ENCODE data around the gene SCO2.
"Not testable (repeated sequence)": the region's sequence is repeated elsewhere in the genome, so short reads cannot be mapped to it uniquely, and the experiment has no call there.

Gene SCO2

DNA sequence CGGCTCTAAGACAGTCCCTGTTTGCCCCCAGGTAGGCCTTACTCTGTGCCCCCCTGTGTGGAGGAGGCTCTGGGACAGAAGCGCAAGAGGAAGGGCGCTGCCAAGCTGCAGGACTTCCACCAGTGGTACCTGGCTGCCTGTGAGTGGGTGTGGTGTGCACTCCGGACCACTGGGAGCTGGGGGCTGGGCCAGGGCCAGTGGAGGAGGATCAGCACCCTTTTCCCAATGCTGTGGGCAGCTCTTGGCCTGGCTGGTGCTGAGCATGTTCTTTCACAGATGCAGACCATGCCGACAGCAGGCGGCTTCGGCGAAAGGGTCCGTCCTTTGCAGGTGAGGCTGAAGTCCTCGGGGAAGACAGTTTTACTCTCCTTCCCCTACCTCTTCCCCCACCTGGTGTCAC, 3.7 kb downstream of the SCO2 start:
- peaks cover 2 to 22% (median 19%) of the 10 kb centered on the region in 4 experiments for H3K4me1 ChIP-seq (ENCODE audit: control extremely low read depth in 1 of 4, control insufficient read depth in 4 of 4, insufficient read depth in 4 of 4, low read length in 3 of 4)
- no peak overlapping the region for H3K27ac ChIP-seq (ENCODE audit: insufficient read depth in 1 of 2, low read depth in 1 of 2, low read length in 2 of 2, poor library complexity in 1 of 2, severe bottlenecking in 2 of 2)
- H3K27me3 ChIP-seq (replicated peaks in 2 of 5; ENCODE audit: control insufficient read depth in 4 of 5, insufficient read depth in 5 of 5, low read length in 4 of 5): no peaks in the 10 kb centered on the region
- CTCF ChIA-PET: no interaction called here
- no peak for DNase-seq
- H3K4me3 ChIP-seq (ENCODE audit: control insufficient read depth in 1 of 7, extremely low read depth in 1 of 7, insufficient read depth in 4 of 7, low read depth in 2 of 7, low read length in 6 of 7): no peak overlapping the region
- H3K9me3 ChIP-seq (ENCODE audit: control extremely low read depth in 1 of 5, control insufficient read depth in 4 of 5, insufficient read depth in 2 of 5, low read depth in 1 of 5, low read length in 4 of 5): no peaks in the 10 kb centered on the region
- 98% methylated on average over 9 of the region's 10 CpGs for WGBS (ENCODE audit: insufficient coverage)
- H3K36me3 ChIP-seq (ENCODE audit: control insufficient read depth in 4 of 4, insufficient read depth in 4 of 4, low read length in 3 of 4): peaks cover 2 to 66% (median 49%) of the 10 kb centered on the region in 4 experiments
- POLR2A ChIA-PET: interaction anchor here (1.4 kb wide), 1 partner anchor 13 kb away, joined by 5 read pairs; the partner anchor contains the start of genes LMF2 and NCAPH2

DNA sequence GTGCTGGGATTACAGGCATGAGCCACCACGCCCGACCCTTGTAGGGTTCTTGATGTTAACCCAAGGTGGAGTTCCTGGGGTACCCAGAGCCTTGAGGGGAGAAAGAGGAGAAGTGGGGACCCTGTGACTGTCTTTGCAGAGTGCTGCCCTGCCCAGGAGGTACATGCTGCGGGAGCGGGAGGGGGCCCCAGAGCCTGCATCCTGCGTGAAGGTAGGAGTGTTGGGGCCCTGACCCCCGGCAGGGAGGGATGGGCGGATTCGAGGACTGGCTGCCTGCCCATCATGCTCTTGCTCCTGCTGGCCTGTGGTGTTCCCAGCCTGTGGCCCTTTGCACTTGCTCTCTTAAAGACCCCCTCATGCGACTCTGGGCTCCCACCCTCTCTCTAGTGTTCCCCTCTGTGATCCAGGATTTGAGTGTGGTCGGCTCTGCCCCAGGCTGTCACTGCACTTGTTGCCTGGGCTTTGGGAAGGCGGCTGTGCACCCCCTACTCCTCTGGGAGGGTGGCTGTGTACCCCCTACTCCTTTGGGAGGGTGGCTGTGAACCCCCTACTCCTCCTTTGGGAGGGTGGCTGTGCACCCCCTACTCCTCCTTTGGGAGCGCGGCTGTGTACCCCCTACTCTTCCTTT, 4.5 kb downstream of the SCO2 start:
- no peaks in the 10 kb centered on the region for H3K27me3 ChIP-seq (replicated peaks in 2 of 5; ENCODE audit: control insufficient read depth in 4 of 5, insufficient read depth in 5 of 5, low read length in 4 of 5)
- H3K27ac ChIP-seq (ENCODE audit: insufficient read depth in 1 of 2, low read depth in 1 of 2, low read length in 2 of 2, poor library complexity in 1 of 2, severe bottlenecking in 2 of 2): no peak overlapping the region
- H3K4me1 ChIP-seq (ENCODE audit: control extremely low read depth in 1 of 4, control insufficient read depth in 4 of 4, insufficient read depth in 4 of 4, low read length in 3 of 4): peaks cover 2 to 15% (median 14%) of the 10 kb centered on the region in 4 experiments
- ChIA-PET POLR2A (interaction anchor here (1.4 kb wide), 1 partner anchor 13 kb away, joined by 5 read pairs; the partner anchor contains the start of genes LMF2 and NCAPH2), CTCF (no interaction called here)
- peaks cover 2 to 71% (median 51%) of the 10 kb centered on the region in 4 experiments for H3K36me3 ChIP-seq (ENCODE audit: control insufficient read depth in 4 of 4, insufficient read depth in 4 of 4, low read length in 3 of 4)
- DNase-seq: no peak
- WGBS (ENCODE audit: insufficient coverage): 98% methylated on average over 12 of the region's 13 CpGs
- no peaks in the 10 kb centered on the region for H3K9me3 ChIP-seq (ENCODE audit: control extremely low read depth in 1 of 5, control insufficient read depth in 4 of 5, insufficient read depth in 2 of 5, low read depth in 1 of 5, low read length in 4 of 5)
- no peak overlapping the region for H3K4me3 ChIP-seq (ENCODE audit: control insufficient read depth in 1 of 7, extremely low read depth in 1 of 7, insufficient read depth in 4 of 7, low read depth in 2 of 7, low read length in 6 of 7)

DNA sequence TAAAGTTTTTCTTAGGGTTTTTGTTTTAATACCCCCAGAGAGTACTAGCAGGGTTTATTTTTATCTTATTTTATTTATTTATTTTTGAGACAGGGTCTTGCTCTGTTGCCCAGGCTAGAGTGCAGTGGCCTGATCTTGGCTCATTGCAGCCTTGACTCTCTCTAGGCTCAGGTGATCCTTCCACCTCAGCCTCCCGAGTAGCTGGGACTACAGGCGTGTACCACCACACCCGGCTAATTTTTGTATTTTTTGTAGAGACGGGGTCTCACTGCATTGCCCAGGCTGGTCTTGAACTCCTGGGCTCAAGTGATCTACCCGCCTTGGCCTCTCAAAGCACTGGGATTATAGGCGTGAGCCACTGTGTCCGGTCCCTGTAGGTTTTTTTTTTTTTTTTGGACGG, 5.2 kb downstream of the SCO2 start:
- H3K27me3 ChIP-seq (replicated peaks in 2 of 5; ENCODE audit: control insufficient read depth in 4 of 5, insufficient read depth in 5 of 5, low read length in 4 of 5); POLR2A ChIA-PET; H3K9me3 ChIP-seq (ENCODE audit: control extremely low read depth in 1 of 5, control insufficient read depth in 4 of 5, insufficient read depth in 2 of 5, low read depth in 1 of 5, low read length in 4 of 5); H3K4me3 ChIP-seq (ENCODE audit: control insufficient read depth in 1 of 7, extremely low read depth in 1 of 7, insufficient read depth in 4 of 7, low read depth in 2 of 7, low read length in 6 of 7); DNase-seq; H3K27ac ChIP-seq (ENCODE audit: insufficient read depth in 1 of 2, low read depth in 1 of 2, low read length in 2 of 2, poor library complexity in 1 of 2, severe bottlenecking in 2 of 2); CTCF ChIA-PET: not testable (repeated sequence)
- Histone ChIP-seq H3K4me1 (ENCODE audit: control extremely low read depth in 1 of 4, control insufficient read depth in 4 of 4, insufficient read depth in 4 of 4, low read length in 3 of 4) (peaks cover 2 to 13% (median 12%) of the 10 kb centered on the region in 4 experiments), H3K36me3 (ENCODE audit: control insufficient read depth in 4 of 4, insufficient read depth in 4 of 4, low read length in 3 of 4) (peaks cover 2 to 75% (median 51%) of the 10 kb centered on the region in 4 experiments)
- 98% methylated on average over 7 of the region's 8 CpGs for WGBS (ENCODE audit: insufficient coverage)

DNA sequence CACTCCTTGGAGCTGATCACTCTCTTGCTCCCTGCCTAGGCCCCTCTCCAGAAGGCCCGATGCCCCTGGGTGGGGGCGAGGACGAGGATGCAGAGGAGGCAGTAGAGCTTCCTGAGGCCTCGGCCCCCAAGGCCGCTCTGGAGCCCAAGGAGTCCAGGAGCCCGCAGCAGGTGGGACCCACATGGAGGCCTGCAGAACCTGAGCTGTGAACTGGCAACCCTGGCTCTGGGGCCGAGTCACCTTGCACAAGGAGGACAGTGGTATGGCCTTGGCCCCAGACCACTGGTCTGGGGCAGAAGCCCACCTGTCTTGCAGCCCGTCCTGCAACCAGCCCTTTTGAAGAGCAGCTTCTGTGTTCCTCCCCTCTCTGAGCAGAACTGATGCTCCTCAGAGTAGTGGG, 6.2 kb downstream of the SCO2 start:
- peaks cover 2 to 82% (median 50%) of the 10 kb centered on the region in 4 experiments for H3K36me3 ChIP-seq (ENCODE audit: control insufficient read depth in 4 of 4, insufficient read depth in 4 of 4, low read length in 3 of 4)
- no peaks in the 10 kb centered on the region for H3K27me3 ChIP-seq (replicated peaks in 2 of 5; ENCODE audit: control insufficient read depth in 4 of 5, insufficient read depth in 5 of 5, low read length in 4 of 5)
- no peak overlapping the region for H3K27ac ChIP-seq (ENCODE audit: insufficient read depth in 1 of 2, low read depth in 1 of 2, low read length in 2 of 2, poor library complexity in 1 of 2, severe bottlenecking in 2 of 2)
- 97% methylated on average over 8 of the region's 8 CpGs for WGBS (ENCODE audit: insufficient coverage)
- H3K9me3 ChIP-seq (ENCODE audit: control extremely low read depth in 1 of 5, control insufficient read depth in 4 of 5, insufficient read depth in 2 of 5, low read depth in 1 of 5, low read length in 4 of 5): no peaks in the 10 kb centered on the region
- ChIA-PET POLR2A (no interaction called here), CTCF (no interaction called here)
- no peak overlapping the region for H3K4me3 ChIP-seq (ENCODE audit: control insufficient read depth in 1 of 7, extremely low read depth in 1 of 7, insufficient read depth in 4 of 7, low read depth in 2 of 7, low read length in 6 of 7)
- peaks cover 0 to 4% (median 2%) of the 10 kb centered on the region in 4 experiments for H3K4me1 ChIP-seq (ENCODE audit: control extremely low read depth in 1 of 4, control insufficient read depth in 4 of 4, insufficient read depth in 4 of 4, low read length in 3 of 4)
- no peak for DNase-seq

DNA sequence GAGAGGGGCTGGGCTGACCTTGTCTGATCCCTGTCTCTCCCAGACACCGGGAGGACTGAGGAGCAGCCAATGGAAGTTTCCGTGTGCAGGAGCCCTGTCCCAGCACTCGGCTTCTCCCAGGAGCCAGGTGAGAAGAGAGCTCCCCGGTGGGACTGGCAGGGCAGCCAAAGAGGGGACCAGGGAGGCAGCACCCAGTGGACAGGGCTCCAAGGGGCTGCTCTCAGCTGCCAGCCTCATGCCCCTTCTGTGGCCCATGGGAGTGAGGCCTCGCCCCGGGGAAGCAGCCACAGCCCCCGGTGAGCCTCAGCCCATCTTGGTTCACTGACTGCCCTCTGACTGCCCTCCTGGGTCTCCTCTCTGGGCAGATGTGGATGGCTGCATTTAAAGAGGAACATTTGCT, 6.8 kb downstream of the SCO2 start:
- Histone ChIP-seq H3K4me1 (ENCODE audit: control extremely low read depth in 1 of 4, control insufficient read depth in 4 of 4, insufficient read depth in 4 of 4, low read length in 3 of 4) (no peaks in the 10 kb centered on the region), H3K36me3 (ENCODE audit: control insufficient read depth in 4 of 4, insufficient read depth in 4 of 4, low read length in 3 of 4) (peaks cover 2 to 79% (median 46%) of the 10 kb centered on the region in 4 experiments), H3K27ac (ENCODE audit: insufficient read depth in 1 of 2, low read depth in 1 of 2, low read length in 2 of 2, poor library complexity in 1 of 2, severe bottlenecking in 2 of 2) (no peak overlapping the region), H3K4me3 (ENCODE audit: control insufficient read depth in 1 of 7, extremely low read depth in 1 of 7, insufficient read depth in 4 of 7, low read depth in 2 of 7, low read length in 6 of 7) (no peak overlapping the region), H3K9me3 (ENCODE audit: control extremely low read depth in 1 of 5, control insufficient read depth in 4 of 5, insufficient read depth in 2 of 5, low read depth in 1 of 5, low read length in 4 of 5) (no peaks in the 10 kb centered on the region), H3K27me3 (replicated peaks in 2 of 5; ENCODE audit: control insufficient read depth in 4 of 5, insufficient read depth in 5 of 5, low read length in 4 of 5) (no peaks in the 10 kb centered on the region)
- 95% methylated on average over 7 of the region's 7 CpGs for WGBS (ENCODE audit: insufficient coverage)
- ChIA-PET CTCF (interaction anchor here (1.6 kb wide), 1 partner anchor 22 kb away, joined by 4 read pairs; no protein-coding TSS in a partner anchor), POLR2A (no interaction called here)
- DNase-seq: no peak

DNA sequence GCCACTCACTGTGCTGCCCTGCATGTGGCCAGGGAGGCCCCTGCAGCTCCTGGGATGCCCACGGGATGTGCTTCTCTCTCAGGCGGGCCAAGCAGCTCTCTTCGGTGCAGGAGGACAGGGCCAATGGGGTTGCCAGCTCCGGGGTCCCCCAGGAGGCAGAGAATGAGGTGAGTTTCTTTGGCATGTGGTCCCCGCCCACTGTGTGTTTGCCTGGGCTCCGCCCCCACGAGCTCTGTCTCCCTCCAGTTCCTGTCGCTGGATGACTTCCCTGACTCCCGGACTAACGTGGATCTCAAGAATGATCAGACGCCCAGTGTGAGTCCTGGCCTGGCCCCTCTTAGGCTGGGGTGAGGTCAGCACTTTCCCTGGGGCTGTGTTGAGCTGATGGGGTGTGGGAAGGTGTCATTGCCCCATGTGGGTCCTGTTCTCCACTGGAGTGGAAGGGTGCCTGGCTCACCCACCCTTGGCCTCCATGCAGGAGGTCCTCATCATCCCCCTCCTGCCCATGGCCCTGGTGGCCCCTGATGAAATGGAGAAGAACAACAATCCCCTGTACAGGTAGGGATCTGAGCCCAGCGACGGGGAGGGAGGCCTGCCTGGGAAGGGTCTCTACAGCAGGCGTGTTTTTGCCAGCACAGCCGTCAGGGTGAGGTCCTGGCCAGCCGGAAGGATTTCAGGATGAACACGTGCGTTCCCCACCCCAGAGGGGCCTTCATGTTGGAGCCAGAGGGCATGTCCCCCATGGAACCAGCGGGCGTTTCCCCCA, 7.7 kb downstream of the SCO2 start:
- 97% methylated on average over 17 of the region's 20 CpGs for WGBS (ENCODE audit: insufficient coverage)
- ChIA-PET POLR2A (interaction anchor here (0.7 kb wide), 1 partner anchor 11 kb away, joined by 3 read pairs; no protein-coding TSS in a partner anchor), CTCF (interaction anchor here (1.2 to 1.6 kb wide), 2 partner anchors 21 to 48 kb away, joined by 4 read pairs; no protein-coding TSS in a partner anchor)

DNA sequence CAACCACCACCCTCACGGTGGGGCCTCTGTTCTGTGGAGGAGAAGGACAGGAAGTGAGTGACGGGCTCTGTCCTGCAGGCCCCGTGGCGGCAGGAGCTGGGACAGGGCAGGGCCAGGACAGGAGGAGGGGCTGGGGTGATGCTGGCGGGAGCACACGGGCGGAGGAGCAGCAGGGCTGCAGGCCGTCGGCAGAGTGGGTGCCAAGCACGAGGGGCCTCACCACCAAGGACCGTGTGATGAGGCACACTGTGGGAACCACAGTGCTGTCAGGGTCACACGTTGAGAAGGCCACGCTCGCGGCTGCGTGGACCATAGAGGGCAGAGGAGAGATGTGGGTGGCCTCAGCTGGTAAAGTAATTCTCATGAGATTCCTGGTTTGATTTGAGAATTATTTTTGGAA, 8.5 kb downstream of the SCO2 start:
- peaks cover 2 to 67% (median 35%) of the 10 kb centered on the region in 4 experiments for H3K36me3 ChIP-seq (ENCODE audit: control insufficient read depth in 4 of 4, insufficient read depth in 4 of 4, low read length in 3 of 4)
- POLR2A ChIA-PET: no interaction called here
- CTCF ChIA-PET: interaction anchor here (1.2 kb wide), 1 partner anchor 48 kb away, joined by 4 read pairs; no protein-coding TSS in a partner anchor
- H3K27ac ChIP-seq (ENCODE audit: insufficient read depth in 1 of 2, low read depth in 1 of 2, low read length in 2 of 2, poor library complexity in 1 of 2, severe bottlenecking in 2 of 2): no peak overlapping the region
- 97% methylated on average over 12 of the region's 16 CpGs for WGBS (ENCODE audit: insufficient coverage)
- no peaks in the 10 kb centered on the region for H3K4me1 ChIP-seq (ENCODE audit: control extremely low read depth in 1 of 4, control insufficient read depth in 4 of 4, insufficient read depth in 4 of 4, low read length in 3 of 4)
- H3K27me3 ChIP-seq (replicated peaks in 2 of 5; ENCODE audit: control insufficient read depth in 4 of 5, insufficient read depth in 5 of 5, low read length in 4 of 5): no peaks in the 10 kb centered on the region
- no peak overlapping the region for H3K4me3 ChIP-seq (ENCODE audit: control insufficient read depth in 1 of 7, extremely low read depth in 1 of 7, insufficient read depth in 4 of 7, low read depth in 2 of 7, low read length in 6 of 7)
- DNase-seq: no peak
- no peaks in the 10 kb centered on the region for H3K9me3 ChIP-seq (ENCODE audit: control extremely low read depth in 1 of 5, control insufficient read depth in 4 of 5, insufficient read depth in 2 of 5, low read depth in 1 of 5, low read length in 4 of 5)

More for the DNA sequence above, 7.7 kb downstream of the SCO2 start:
- Histone ChIP-seq H3K27ac (ENCODE audit: insufficient read depth in 1 of 2, low read depth in 1 of 2, low read length in 2 of 2, poor library complexity in 1 of 2, severe bottlenecking in 2 of 2) (no peak overlapping the region), H3K36me3 (ENCODE audit: control insufficient read depth in 4 of 4, insufficient read depth in 4 of 4, low read length in 3 of 4) (peaks cover 1 to 70% (median 40%) of the 10 kb centered on the region in 4 experiments), H3K9me3 (ENCODE audit: control extremely low read depth in 1 of 5, control insufficient read depth in 4 of 5, insufficient read depth in 2 of 5, low read depth in 1 of 5, low read length in 4 of 5) (no peaks in the 10 kb centered on the region), H3K4me3 (ENCODE audit: control insufficient read depth in 1 of 7, extremely low read depth in 1 of 7, insufficient read depth in 4 of 7, low read depth in 2 of 7, low read length in 6 of 7) (no peak overlapping the region), H3K27me3 (replicated peaks in 2 of 5; ENCODE audit: control insufficient read depth in 4 of 5, insufficient read depth in 5 of 5, low read length in 4 of 5) (no peaks in the 10 kb centered on the region), H3K4me1 (ENCODE audit: control extremely low read depth in 1 of 4, control insufficient read depth in 4 of 4, insufficient read depth in 4 of 4, low read length in 3 of 4) (no peaks in the 10 kb centered on the region)
- DNase-seq: no peak
